Mononuclear cell (primary cell): ENCODE measurements around the gene TICRR. TPM values are rescaled to one million over a fixed set of nuclear protein-coding genes. Genes with fewer than 3 reads are reported as not detected.

ENCODE experiments used
- H3K27me3 ChIP-seq: 2 replicates; pipeline ENCODE4 v1.6.0; 2011; ENCODE audit warnings: low read length, control low read depth; ENCODE audit not compliant: insufficient read depth
- H3K4me1 ChIP-seq: 2 replicates; pipeline ENCODE4 v1.5.1; 2011; ENCODE audit warnings: mild to moderate bottlenecking, low read length, control low read depth; ENCODE audit not compliant: insufficient read depth
- H3K4me3 ChIP-seq: 2 replicates; pipeline ENCODE4 v1.5.1; 2011; ENCODE audit warnings: mild to moderate bottlenecking, low read length, moderate library complexity
- H3K9me3 ChIP-seq: 2 replicates; pipeline ENCODE4 v1.5.1; 2011; ENCODE audit warnings: low read depth, mild to moderate bottlenecking, control low read depth, low read length
- total RNA-seq: library from RNA; depleted of rRNA; stranded (reverse); fragments of >200 nt; gene quantifications from one replicate; pipeline ENCODE4 v1.2.3, GENCODE V29; 2012

Gene TICRR
- total RNA-seq, 1 donor: 0.10 TPM

DNA sequence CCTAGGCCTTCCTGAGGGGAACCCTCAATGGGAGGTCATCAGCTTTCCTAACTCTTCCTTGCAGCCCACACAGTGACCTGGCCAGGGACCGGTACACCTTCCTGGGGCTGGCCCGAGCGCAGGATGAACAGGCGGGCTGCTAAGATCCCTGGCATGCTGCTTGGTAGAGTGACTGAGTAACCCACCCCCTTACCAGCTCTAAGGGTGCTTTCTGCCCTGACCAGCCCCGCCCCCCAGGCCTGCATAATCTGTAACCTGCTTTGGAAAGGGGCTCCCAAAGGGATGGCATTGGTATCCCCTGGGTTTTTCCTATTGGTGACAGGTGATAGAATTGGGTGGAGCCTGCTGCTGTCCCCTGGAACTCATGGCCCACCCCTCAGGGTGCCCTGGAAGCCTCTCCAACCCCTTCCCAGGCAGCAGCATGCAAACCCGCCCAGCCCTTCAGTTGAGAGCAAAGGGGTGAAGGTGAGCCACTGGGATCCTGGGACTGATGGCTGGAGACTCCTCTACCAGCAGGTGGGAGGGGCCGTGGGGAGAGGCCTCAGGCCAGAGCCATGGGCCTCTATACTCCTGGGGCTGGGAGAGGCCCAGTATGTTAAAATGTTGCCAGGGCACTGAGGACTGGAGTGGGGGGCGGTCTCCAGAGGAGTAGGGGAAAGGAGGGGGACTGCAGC lies 91.1 kb downstream of the TICRR start:
- Histone ChIP-seq H3K4me1 (no peaks in the 10 kb centered on the region), H3K27me3 (peaks cover 9% of the 10 kb centered on the region), H3K4me3 (no peak overlapping the region), H3K9me3 (no peaks in the 10 kb centered on the region)

DNA sequence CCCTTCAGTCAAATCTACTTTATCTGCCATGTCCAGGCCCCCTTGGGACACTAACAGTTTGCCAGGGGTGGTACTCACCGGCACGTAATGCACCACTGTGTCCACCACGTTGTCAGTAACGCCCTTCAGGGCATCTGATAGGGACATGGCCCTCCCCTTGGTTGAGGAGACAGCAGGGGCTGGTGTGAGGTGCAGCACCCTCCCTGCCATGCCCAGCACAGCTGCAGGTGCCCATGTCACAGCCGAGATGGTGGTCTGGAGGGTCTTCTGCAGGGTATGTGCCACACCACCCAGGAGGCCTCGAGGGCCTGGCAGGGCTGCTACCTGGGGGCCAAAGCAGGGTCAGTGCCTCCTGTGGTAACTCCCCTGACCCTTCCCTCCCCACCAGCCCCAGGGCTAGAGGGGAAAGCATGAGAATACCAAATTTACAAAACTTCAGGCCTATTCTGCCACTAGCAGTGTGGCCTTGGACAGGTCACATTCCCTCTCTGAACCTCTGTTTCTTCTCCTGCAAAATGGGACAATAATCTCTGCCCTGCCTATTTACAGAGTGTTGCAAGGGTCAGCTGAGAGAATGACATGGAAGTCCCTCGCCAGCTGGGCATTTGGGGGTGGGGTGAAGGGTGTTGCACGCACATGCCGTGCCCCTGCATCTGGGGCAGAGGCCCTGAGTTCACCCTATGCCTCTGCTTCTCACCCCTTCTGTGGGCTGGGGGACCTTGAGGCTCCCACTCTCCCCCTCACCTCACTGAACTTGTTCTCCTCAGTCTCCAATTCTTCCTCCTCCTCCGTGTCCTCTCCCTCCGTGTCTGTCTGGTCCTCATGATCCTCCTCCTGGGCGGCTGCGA lies 91.8 kb downstream of the TICRR start:
- H3K4me3 ChIP-seq: no peak overlapping the region
- H3K9me3 ChIP-seq: no peaks in the 10 kb centered on the region
- H3K27me3 ChIP-seq: peaks cover 9% of the 10 kb centered on the region
- no peaks in the 10 kb centered on the region for H3K4me1 ChIP-seq

DNA sequence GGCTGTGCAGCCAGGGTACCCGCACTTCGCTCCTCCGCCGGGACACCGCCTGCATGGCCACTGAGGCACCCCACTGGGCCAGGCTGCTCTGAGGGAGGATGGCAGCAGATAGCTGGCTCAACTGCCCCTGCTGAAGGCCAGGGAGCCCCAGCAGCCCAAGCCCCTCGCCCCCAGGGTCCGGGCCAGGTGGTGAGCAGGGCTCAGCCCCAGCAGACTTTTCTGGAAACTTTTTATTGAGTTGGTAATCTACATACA lies 92.4 kb downstream of the TICRR start:
- H3K4me1 ChIP-seq: no peaks in the 10 kb centered on the region
- H3K9me3 ChIP-seq: no peaks in the 10 kb centered on the region
- no peak overlapping the region for H3K4me3 ChIP-seq
- peaks cover 9% of the 10 kb centered on the region for H3K27me3 ChIP-seq

DNA sequence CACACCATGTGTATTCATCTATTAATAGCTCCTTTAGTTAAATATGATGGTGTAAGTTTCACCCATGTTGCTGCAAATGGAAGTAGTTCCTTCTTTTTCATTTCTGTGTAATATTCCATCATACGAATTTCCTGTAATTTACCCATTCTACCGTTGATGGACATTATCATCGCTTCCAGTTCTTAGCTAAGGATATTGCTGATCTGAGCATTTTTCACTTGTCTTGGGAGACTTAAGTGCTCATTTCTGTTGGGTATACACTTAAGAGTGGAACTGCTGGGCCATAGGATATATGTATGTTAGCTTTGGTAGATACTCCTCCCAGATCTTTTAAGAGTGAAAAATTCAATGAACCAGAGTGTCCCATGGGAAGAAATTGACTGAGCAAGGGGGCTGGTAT lies 92.9 kb downstream of the TICRR start:
- Histone ChIP-seq H3K9me3 (no peaks in the 10 kb centered on the region), H3K27me3 (peaks cover 9% of the 10 kb centered on the region), H3K4me3 (no peak overlapping the region), H3K4me1 (no peaks in the 10 kb centered on the region)

DNA sequence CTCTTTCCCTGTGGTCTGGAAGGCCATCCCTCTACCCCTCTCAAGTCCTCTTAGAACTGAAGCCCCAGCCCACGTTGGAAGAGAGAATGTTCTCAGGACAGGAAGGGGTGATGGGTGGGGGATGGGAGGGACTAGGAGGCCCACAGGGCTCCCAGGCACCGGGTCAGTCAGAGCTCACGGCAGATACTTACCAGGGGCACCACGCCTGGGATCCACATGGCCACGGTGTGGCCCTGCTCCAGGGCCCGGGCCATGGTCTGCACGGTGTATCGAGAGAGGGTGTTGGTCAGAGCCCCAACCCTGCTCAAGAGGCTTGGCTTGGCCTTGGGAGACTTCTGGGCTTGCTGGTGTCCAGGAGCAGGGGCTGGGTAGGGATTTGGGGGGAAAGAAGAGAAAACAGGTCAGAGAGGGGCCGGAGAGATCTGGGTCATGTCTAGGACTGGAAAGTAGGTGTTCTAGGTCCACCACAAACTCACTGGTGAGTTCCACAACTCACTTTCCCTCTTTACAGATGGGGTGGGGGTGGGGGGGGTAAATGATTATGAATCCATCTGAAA lies 94.1 kb downstream of the TICRR start:
- no peaks in the 10 kb centered on the region for H3K9me3 ChIP-seq
- no peaks in the 10 kb centered on the region for H3K4me1 ChIP-seq
- H3K4me3 ChIP-seq: no peak overlapping the region
- H3K27me3 ChIP-seq: peaks cover 8% of the 10 kb centered on the region

DNA sequence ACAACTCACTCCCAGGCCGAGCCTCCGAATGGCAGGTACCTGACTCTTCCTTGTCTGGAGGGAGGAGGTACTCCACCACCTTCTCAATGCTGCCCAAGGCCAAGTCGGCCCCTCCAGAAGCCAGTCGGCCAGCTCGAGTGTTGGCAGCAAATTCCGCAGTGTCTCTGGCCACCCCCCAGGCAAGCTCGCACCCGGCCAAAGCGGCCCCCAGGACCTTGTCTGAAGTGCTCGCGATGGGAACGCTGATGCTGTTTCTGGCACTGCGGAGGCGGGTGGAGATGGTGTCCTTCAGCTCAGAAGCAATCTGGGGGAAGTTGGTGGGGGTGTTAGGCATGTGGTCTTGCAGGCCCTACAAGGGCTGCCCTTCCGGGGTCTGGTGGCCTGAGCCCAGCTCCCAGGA lies 94.7 kb downstream of the TICRR start:
- H3K9me3 ChIP-seq: no peaks in the 10 kb centered on the region
- no peak overlapping the region for H3K4me3 ChIP-seq
- no peaks in the 10 kb centered on the region for H3K4me1 ChIP-seq
- H3K27me3 ChIP-seq: peaks cover 3% of the 10 kb centered on the region

DNA sequence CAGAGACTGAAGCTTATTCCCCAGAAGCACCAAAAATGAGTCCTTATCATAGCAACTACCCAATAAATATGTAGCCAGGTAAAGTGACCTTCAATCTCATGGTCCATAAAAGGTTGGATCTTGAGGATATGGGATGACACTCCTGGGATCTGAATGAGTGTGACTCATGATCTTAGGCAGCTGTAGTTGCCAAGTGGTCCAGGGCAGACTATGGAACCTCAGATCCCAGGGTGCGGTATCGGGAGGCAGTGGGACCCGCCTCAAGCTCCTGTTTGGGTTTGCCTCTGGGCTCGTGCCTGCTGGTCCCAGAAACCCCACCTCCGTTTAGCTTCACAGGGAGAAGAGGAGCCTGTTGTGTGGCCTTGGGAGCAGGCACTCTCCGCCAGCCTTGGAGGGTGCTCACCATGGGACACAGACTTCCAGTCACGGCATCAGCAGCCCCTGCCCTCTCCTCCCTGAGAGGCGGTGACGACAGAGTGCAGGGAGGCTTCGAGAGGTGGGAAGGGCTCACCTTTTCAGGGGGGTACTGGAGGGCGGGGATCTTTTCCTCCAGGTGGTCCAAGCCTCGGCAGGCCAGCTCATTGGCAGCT lies 95.8 kb downstream of the TICRR start:
- H3K9me3 ChIP-seq: no peaks in the 10 kb centered on the region
- no peaks in the 10 kb centered on the region for H3K4me1 ChIP-seq
- no peak overlapping the region for H3K4me3 ChIP-seq
- H3K27me3 ChIP-seq: no peaks in the 10 kb centered on the region

DNA sequence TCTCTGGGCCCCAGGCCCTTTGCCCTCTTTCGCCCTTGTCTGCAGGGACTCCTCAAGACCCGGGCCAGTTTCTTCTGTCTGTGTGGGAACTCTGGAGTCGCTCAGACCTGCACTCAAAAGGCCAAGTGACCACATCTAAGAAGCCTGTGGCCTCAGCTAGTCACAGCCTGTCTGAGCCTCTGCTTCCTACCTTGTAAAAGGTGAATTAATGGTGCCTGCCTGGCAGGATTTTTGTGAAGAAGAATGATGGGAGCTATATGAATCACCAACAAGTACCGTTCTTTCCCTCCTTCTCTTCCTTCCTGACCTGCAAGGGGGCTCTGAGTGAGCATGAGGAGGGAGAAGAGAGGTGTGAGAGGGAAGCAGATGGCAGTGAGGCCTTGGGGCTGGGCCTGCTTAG lies 96.4 kb downstream of the TICRR start:
- no peaks in the 10 kb centered on the region for H3K4me1 ChIP-seq

DNA sequence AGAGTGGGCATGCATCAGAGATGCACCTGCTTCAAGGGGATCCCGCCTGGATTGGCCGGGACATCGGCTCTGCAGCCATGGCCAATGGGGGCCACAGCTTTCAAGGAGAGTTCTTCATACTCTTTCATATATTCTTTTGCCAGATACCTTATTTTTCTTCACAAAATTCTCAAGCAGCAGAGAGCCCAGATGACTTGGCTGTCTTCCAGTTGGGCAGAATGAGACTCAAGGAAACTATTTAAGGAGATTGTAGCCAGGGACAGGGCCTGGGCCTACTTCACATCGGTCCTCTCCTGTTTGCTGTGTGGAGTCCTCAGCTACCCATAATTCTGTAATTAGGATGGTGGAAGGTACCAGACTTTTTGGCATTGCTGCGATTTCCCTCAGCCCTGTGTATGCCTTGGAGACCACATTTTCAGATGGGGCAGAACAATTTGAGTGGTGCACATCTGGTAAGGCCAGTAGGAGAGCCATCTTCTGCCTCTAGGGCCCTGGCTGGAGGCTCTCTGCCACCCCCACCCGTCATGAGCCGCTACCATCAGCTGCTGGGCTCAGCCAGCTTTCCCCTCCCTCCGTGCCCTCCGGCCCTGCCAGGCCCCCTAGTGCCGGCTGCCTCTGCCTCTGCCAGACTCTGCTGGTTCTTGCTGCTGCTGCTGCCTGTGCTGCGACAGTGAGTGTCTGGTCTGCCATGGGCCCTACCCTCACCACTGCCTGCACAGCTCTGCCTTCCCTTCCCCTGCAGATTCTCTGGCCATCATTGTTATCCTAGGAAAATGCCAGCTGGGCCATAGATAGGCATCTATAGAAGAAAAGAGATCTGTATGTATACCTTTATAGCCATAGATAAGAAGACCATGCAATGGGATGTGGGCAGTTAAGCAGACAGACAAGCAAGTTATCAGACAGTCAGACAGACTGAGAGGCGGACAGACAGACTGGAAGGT lies 97.2 kb downstream of the TICRR start:
- no peaks in the 10 kb centered on the region for H3K27me3 ChIP-seq
- no peaks in the 10 kb centered on the region for H3K4me1 ChIP-seq
- no peaks in the 10 kb centered on the region for H3K9me3 ChIP-seq
- H3K4me3 ChIP-seq: no peak overlapping the region

More for the DNA sequence above, 96.4 kb downstream of the TICRR start:
- Histone ChIP-seq H3K27me3 (no peaks in the 10 kb centered on the region), H3K9me3 (no peaks in the 10 kb centered on the region), H3K4me3 (no peak overlapping the region)

DNA sequence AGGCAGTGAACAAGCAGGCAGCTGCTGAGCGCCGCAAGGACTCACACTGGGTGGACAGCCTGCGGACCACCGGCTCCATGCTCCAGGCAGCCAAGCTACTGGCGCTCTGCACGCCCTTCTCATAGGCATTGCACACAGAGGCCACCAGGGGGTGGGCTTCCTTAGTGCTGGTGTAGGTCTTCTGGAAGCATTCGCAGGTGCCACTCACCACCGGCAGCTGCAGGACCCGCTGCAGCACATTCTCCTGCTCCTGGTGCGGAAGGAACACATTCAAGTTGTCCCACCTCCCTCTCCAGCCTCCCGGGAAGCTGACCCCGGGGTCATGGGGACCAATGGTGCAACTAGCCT lies 97.9 kb downstream of the TICRR start:
- H3K9me3 ChIP-seq: no peaks in the 10 kb centered on the region
- no peaks in the 10 kb centered on the region for H3K4me1 ChIP-seq
- H3K27me3 ChIP-seq: no peaks in the 10 kb centered on the region
- no peak overlapping the region for H3K4me3 ChIP-seq

DNA sequence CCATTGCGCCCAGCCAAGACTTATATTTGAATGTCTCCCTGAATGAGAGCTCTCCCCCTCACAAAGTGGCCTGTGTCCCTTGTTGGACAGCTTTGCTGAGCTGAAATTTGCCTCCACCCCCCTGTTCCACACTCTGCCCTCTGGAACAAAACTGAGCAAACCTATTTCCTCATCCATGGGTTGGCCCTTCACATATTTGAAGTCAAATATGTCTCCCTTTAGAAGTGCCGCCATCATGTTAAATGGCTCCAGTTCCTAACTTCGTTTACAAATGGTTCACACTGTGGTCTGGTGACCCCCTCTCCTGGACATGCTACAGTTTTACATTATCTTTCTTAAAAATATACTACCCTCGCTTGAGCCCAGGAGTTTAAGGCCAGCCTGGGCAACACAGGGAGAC lies 99.3 kb downstream of the TICRR start:
- H3K4me3 ChIP-seq: no peak overlapping the region
- no peaks in the 10 kb centered on the region for H3K4me1 ChIP-seq
- H3K9me3 ChIP-seq: no peaks in the 10 kb centered on the region
- H3K27me3 ChIP-seq: no peaks in the 10 kb centered on the region

DNA sequence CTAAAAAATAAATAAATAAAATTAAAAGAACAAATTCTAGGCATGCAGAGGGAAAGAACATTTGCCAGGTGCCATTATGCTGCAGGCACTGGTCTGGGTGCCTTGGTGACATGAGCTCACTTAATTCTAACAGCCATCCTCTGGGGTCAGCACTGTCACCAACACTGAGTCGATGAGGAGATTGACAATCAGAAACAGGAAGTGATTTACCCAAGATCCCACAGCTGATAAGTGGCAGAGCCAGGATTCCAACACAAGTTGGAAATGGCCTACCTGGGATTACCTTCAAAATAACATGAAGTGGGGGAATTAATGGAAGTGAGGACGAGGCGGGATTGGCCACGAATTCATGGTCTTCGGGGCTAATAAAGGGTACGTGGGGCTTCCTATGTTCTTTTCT lies 100.3 kb downstream of the TICRR start:
- Histone ChIP-seq H3K27me3 (no peaks in the 10 kb centered on the region), H3K9me3 (no peaks in the 10 kb centered on the region)

DNA sequence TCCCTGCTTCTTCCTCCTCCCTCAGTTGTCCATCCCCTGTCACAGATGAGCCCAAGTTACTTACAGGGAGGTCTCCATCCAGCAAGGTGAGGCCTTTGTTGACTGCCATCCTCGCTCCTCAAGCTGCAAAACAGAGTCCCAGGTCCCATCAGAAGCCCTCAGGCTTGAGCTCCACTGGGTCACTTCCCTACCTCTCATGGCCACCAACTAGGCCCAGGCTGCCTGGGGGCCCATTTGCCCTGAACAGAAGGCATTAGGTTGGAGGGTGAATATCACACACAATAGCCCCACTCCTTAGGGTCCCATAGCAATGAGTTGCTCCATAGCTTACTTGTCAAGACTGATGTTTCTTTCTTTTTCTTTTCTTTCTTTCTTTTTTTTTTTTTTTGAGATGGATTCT lies 102.1 kb downstream of the TICRR start:
- Histone ChIP-seq H3K4me1 (no peaks in the 10 kb centered on the region), H3K9me3 (no peaks in the 10 kb centered on the region), H3K27me3 (no peaks in the 10 kb centered on the region), H3K4me3 (no peak overlapping the region)

More for the DNA sequence above, 100.3 kb downstream of the TICRR start:
- no peaks in the 10 kb centered on the region for H3K4me1 ChIP-seq
- H3K4me3 ChIP-seq: no peak overlapping the region
